Bronchial epithelial cell (primary cell): ENCODE results near the gene FCN3. TPM values are rescaled to one million over a fixed set of nuclear protein-coding genes. Genes with fewer than 3 reads are reported as not detected.

Source experiments
- DNase-seq: peaks from one replicate; pipeline ENCODE4 v3.0.0-alpha.2; 2010; ENCODE audit warnings: low read depth
- FAIRE-seq: peaks from 2 replicates; lab custom pipeline; 2011; peaks lifted over from hg19 to GRCh38; lab: Jason Lieb, UNC
- H3K27me3 ChIP-seq: 2 replicates; pipeline ENCODE4 v1.5.1; 2011; ENCODE audit warnings: low read length; ENCODE audit not compliant: control insufficient read depth, insufficient read depth
- H3K36me3 ChIP-seq: 2 replicates; pipeline ENCODE4 v1.5.1; 2011; ENCODE audit warnings: low read length; ENCODE audit not compliant: control insufficient read depth, insufficient read depth
- H3K4me3 ChIP-seq: 2 replicates; pipeline ENCODE4 v1.5.1; 2011; ENCODE audit warnings: mild to moderate bottlenecking, low read depth, low read length, control low read depth
- total RNA-seq: library from RNA; depleted of rRNA; stranded (reverse); fragments of >200 nt; gene quantifications from 2 replicates; pipeline ENCODE4 v1.2.1, GENCODE V29; 2014
- TF ChIP-seq, protein P1 (sequence below): IDR thresholded peaks from 2 replicates; pipeline ENCODE4 v1.5.1; 2011; ENCODE audit warnings: mild to moderate bottlenecking, moderate library complexity, low read length, control low read depth, inconsistent platforms; ENCODE audit not compliant: insufficient read depth, severe bottlenecking

FCN3 gene
- total RNA-seq, 1 donor from 2014 or later, result 0.26 TPM

GRCh38 chr1:27400963-27401341, 26.3 kb upstream of the FCN3 start:
- DNase-seq (no peak), FAIRE-seq (no peak)
- no peak overlapping the region for H3K4me3 ChIP-seq
- TF ChIP-seq, protein P1, sequence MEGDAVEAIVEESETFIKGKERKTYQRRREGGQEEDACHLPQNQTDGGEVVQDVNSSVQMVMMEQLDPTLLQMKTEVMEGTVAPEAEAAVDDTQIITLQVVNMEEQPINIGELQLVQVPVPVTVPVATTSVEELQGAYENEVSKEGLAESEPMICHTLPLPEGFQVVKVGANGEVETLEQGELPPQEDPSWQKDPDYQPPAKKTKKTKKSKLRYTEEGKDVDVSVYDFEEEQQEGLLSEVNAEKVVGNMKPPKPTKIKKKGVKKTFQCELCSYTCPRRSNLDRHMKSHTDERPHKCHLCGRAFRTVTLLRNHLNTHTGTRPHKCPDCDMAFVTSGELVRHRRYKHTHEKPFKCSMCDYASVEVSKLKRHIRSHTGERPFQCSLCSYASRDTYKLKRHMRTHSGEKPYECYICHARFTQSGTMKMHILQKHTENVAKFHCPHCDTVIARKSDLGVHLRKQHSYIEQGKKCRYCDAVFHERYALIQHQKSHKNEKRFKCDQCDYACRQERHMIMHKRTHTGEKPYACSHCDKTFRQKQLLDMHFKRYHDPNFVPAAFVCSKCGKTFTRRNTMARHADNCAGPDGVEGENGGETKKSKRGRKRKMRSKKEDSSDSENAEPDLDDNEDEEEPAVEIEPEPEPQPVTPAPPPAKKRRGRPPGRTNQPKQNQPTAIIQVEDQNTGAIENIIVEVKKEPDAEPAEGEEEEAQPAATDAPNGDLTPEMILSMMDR, result no peak
- H3K36me3 ChIP-seq, result no peaks in the 10 kb centered on the region
- no peaks in the 10 kb centered on the region for H3K27me3 ChIP-seq

GRCh38 chr1:27400082-27400962, 25.7 kb upstream of the FCN3 start:
- H3K4me3 ChIP-seq, result no peak overlapping the region
- TF ChIP-seq, protein P1, result no peak
- FAIRE-seq, result no peak
- peak; percentile 50 for DNase-seq
- no peaks in the 10 kb centered on the region for H3K36me3 ChIP-seq
- no peaks in the 10 kb centered on the region for H3K27me3 ChIP-seq

- DNase-seq (no peak), FAIRE-seq (no peak)
- H3K4me3 ChIP-seq, result no peak overlapping the region
- TF ChIP-seq, protein P1, result no peak
- no peaks in the 10 kb centered on the region for H3K36me3 ChIP-seq
- no peaks in the 10 kb centered on the region for H3K27me3 ChIP-seq
These were observed 24.8 kb upstream of the FCN3 start for GRCh38 chr1:27399251-27400025.

DNA sequence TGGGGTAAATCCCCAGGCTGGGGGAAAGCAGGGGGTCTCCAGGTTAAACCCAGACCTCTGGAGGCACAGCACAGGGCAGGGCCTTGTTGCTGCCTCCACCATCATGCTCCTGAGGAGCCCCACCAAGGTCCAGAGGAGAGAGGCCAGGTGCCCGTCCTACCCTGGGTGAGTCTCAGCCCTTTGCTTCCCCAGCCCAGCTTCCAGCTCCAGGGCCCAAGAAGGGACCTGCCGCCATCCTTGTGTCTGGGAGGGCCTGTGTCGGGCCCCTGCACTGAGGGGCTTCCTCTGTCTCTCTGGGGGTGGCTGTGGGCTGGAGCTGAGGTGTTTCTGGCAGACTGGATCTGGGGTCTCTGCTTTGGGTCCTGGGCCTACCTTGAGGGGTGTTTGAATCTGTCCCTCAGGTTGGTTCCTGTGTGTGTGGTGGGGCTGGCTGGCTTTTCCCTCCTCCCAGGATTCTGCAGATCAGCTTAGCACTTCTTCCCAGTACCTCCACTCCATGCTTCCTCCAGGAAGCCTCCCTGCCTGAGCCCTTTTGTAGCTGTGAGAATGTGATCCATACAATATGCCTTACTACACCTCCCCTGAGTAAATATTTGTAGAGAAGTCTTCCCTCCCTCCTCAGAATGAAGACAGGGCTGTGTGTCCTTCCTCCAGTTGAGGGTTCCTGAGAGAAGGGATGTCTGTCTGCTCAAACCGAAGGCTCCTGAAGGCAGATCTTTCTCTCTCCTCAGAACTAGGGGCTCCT, 24.0 kb upstream of the FCN3 start:
- H3K27me3 ChIP-seq, result no peaks in the 10 kb centered on the region
- TF ChIP-seq, protein P1, result no peak
- DNase-seq, result no peak
- no peaks in the 10 kb centered on the region for H3K36me3 ChIP-seq
- no peak overlapping the region for H3K4me3 ChIP-seq
- FAIRE-seq, result peak; percentile 72

DNA sequence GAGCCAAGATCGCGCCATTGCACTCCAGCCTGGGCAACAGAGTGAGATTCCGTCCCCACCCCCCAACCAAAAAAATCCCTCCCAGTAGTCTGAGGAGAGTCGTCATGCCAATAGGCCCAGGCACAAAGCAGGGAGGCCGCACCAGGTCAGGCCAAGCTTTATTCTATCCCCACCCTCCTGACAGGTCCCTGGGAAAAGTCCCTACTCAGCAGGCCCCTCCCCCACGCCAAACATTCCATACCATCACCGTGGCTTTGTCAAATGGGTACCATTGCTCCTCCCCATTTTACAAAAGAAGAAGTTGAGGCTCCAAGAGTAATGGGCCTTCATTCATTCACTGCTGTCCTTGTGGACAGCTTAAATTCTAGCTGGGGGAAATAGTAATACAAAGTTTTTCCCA, 23.1 kb upstream of the FCN3 start:
- FAIRE-seq, result no peak
- TF ChIP-seq, protein P1, result no peak
- H3K4me3 ChIP-seq, result no peak overlapping the region

More for the DNA sequence above, 23.1 kb upstream of the FCN3 start:
- no peaks in the 10 kb centered on the region for H3K27me3 ChIP-seq
- H3K36me3 ChIP-seq, result no peaks in the 10 kb centered on the region
- no peak for DNase-seq
